K562 (cell line): ENCODE measurements around the gene SPINT2. TPM values are rescaled to one million over a fixed set of nuclear protein-coding genes. Genes with fewer than 3 reads are reported as not detected.

Experiments
- ASH1L ChIP-seq: fragments of 450-650 bp; IDR thresholded peaks from 2 replicates; pipeline ENCODE4 v1.6.1; 2018; ENCODE audit warnings: borderline replicate concordance, mild to moderate bottlenecking, low read depth; ENCODE audit not compliant: partially characterized antibody
- CEBPB ChIP-seq: fragments of 450-650 bp; IDR thresholded peaks from 2 replicates; pipeline ENCODE4 v1.6.1; 2016; ENCODE audit warnings: missing genetic modification characterization, missing compliant biosample characterization
- CHD7 ChIP-seq: fragments of 200-600 bp; sonication (generic); IDR thresholded peaks from one replicate; pipeline ENCODE4 v1.6.1; 2012; ENCODE audit warnings: mild to moderate bottlenecking, low read depth, low read length, inconsistent platforms
- HNRNPK ChIP-seq: fragments of 200-400 bp; formaldehyde crosslinking; IDR thresholded peaks from one replicate; pipeline ENCODE4 v1.6.1; 2018; ENCODE audit warnings: mild to moderate bottlenecking, low read depth, low read length; ENCODE audit not compliant: poor library complexity, severe bottlenecking
- JUND ChIP-seq, 2 experiments: IDR thresholded peaks; 2 replicates in 1 of 2; 3 replicates in 1 of 2; pipeline ENCODE4 v1.6.1; 2011; ENCODE audit warnings: borderline replicate concordance in 2 of 2, low read depth in 2 of 2, low read length in 2 of 2, improper control_type of control experiment in 1 of 2, missing biosample characterization in 1 of 2, missing genetic modification characterization in 1 of 2, missing genetic modification reagents in 1 of 2
- KLF10 ChIP-seq: fragments of 250-450 bp; sonication (Bioruptor Pico); IDR thresholded peaks from 2 replicates; pipeline ENCODE4 v1.6.1; 2021; ENCODE audit warnings: matching md5 sums
- MXI1 ChIP-seq: IDR thresholded peaks from 2 replicates; pipeline ENCODE4 v1.6.1; 2011; ENCODE audit warnings: low read depth, mild to moderate bottlenecking, improper control_type of control experiment, low read length
- NR4A1 ChIP-seq, 2 experiments: fragments of 250-450 bp in 1 of 2; fragments of 450-650 bp in 1 of 2; sonication (Bioruptor Pico) in 1 of 2; IDR thresholded peaks; 2 replicates each; pipeline versions ENCODE4 v1.4.0 to v1.6.1; 2016 to 2020; ENCODE audit warnings: mild to moderate bottlenecking in 2 of 2, missing compliant biosample characterization in 1 of 2, missing genetic modification characterization in 1 of 2, moderate library complexity in 1 of 2
- NRF1 ChIP-seq, 2 experiments: fragments of 450-650 bp; IDR thresholded peaks in 1 of 2; conservative IDR thresholded peaks in 1 of 2; 2 replicates each; pipeline ENCODE4 v1.6.1; 2014; ENCODE audit warnings: mild to moderate bottlenecking in 2 of 2
- POLR2G ChIP-seq: fragments of 200-400 bp; formaldehyde crosslinking; IDR thresholded peaks from 2 replicates; pipeline ENCODE4 v1.6.1; 2017; ENCODE audit warnings: low read depth, mild to moderate bottlenecking, antibody characterized with exemption, low read length, moderate library complexity
- RAD51 ChIP-seq: fragments of 450-650 bp; IDR thresholded peaks from 2 replicates; pipeline ENCODE4 v1.7.1; 2016; ENCODE audit warnings: low read depth, mild to moderate bottlenecking, borderline replicate concordance
- RBBP5 ChIP-seq: fragments of 200-600 bp; sonication (generic); IDR thresholded peaks from 2 replicates; pipeline ENCODE4 v1.6.1; 2012; ENCODE audit warnings: borderline replicate concordance, mild to moderate bottlenecking, low read length, control low read depth, inconsistent platforms; ENCODE audit not compliant: insufficient read depth, poor library complexity, severe bottlenecking
- SIX5 ChIP-seq, 2 experiments: IDR thresholded peaks; 2 replicates each; pipeline ENCODE4 v1.6.1; 2011; ENCODE audit warnings: low read length in 2 of 2, borderline replicate concordance in 1 of 2, low read depth in 1 of 2, mild to moderate bottlenecking in 1 of 2, moderate library complexity in 1 of 2; ENCODE audit not compliant: insufficient read depth in 1 of 2
- SNIP1 ChIP-seq: fragments of 450-650 bp; IDR thresholded peaks from 2 replicates; pipeline ENCODE4 v1.7.1; 2017; ENCODE audit warnings: low read depth, mild to moderate bottlenecking
- ZNF174 ChIP-seq: fragments of 250-450 bp; sonication (Bioruptor Pico); IDR thresholded peaks from 2 replicates; pipeline ENCODE4 v1.4.0; 2020; ENCODE audit warnings: mild to moderate bottlenecking
- ZNF551 ChIP-seq: fragments of 250-450 bp; sonication (Bioruptor Pico); IDR thresholded peaks from 2 replicates; pipeline ENCODE4 v1.5.0; 2021; ENCODE audit warnings: mild to moderate bottlenecking, moderate library complexity
- polyA plus RNA-seq, 8 experiments: library from polyadenylated mRNA; depleted of rRNA in 4 of 8; stranded (reverse) in 5 of 8; unstranded in 3 of 8; fragments of >200 nt; fragmentation: Nextera tagmentation in 2 of 8; fragmentation: Illumina TruSeq in 1 of 8; extraction: Ambion mirVana in 2 of 8; extraction: Trizol in 1 of 8; gene quantifications; 2 replicates each; pipeline versions ENCODE4 v1.2.1 to v1.2.3, GENCODE V29; 2011 to 2014; ENCODE audit warnings: inconsistent platforms in 1 of 8, missing spikeins in 1 of 8
- total RNA-seq, 7 experiments: library from RNA; depleted of rRNA in 6 of 7; stranded (reverse); fragments of >200 nt in 6 of 7; fragmentation: Illumina TruSeq in 2 of 7; extraction: Trizol in 2 of 7; gene quantifications; 2 replicates each; pipeline versions ENCODE4 v1.2.1 to v1.2.3, GENCODE V29; 2011 to 2021; ENCODE audit warnings: low replicate concordance in 1 of 7

Gene SPINT2
- total and polyA plus RNA-seq, 9 of the 15 experiments (the other 6 are each of a cell fraction or from before 2014, with no cell fraction given), result 0.65 to 4.5 (median 3.4) TPM

- no peak for TF ChIP-seq CHD7
- TF ChIP-seq SNIP1, result no peak
- TF ChIP-seq NRF1 (conservative IDR thresholded peaks at IDR 0.05 in 1 of 2, IDR thresholded peaks at IDR 0.05 in 1 of 2), result no peak
- TF ChIP-seq MXI1, result no peak
- no peak for TF ChIP-seq NR4A1 (CRISPR knock-in tag; IDR thresholded peaks at IDR 0.05)
- no peak for TF ChIP-seq NR4A1 (tag; IDR thresholded peaks at IDR 0.05)
- no peak for TF ChIP-seq CEBPB
- TF ChIP-seq RBBP5, result peak; percentile 12
- TF ChIP-seq SIX5 (IDR thresholded peaks at IDR 0.05; ENCODE audit: borderline replicate concordance in 1 of 2, insufficient read depth in 1 of 2, low read depth in 1 of 2, low read length in 2 of 2), result no peak
- TF ChIP-seq HNRNPK, result no peak
- TF ChIP-seq RAD51, result no peak
- TF ChIP-seq JUND (IDR thresholded peaks at IDR 0.05; ENCODE audit: borderline replicate concordance, low read depth, low read length), result peak; percentile 50; the same call in 1 of the 2 replicates
- peak; percentile 32; the same call in 1 of the 3 replicates for TF ChIP-seq JUND (tag; IDR thresholded peaks at IDR 0.05; ENCODE audit: borderline replicate concordance, low read depth, low read length)
- no peak for TF ChIP-seq ZNF551
- no peak for TF ChIP-seq ZNF174 (CRISPR knock-in tag)
- no peak for TF ChIP-seq POLR2G
- no peak for TF ChIP-seq KLF10 (CRISPR knock-in tag)
- no peak for TF ChIP-seq ASH1L
These were observed 2.7 kb downstream of the SPINT2 start (continued) for GRCh38 chr19:38266981-38267597.
